NCI-H128 (cell line): ENCODE results near the gene BCHE.

Source experiments
- DNase-seq: peaks from one replicate; lab custom pipeline; 2025; ENCODE audit not compliant: unreplicated experiment; lab: John Stamatoyannopoulos, UW

BCHE gene

GRCh38 chr3:165837058-165837525, at the start of gene BCHE:
Gene BCHE (minus strand): TSS chr3:165837423. CDS start chr3:165831033, 6,390 bp downstream.
- DNase-seq = no peak

DNA sequence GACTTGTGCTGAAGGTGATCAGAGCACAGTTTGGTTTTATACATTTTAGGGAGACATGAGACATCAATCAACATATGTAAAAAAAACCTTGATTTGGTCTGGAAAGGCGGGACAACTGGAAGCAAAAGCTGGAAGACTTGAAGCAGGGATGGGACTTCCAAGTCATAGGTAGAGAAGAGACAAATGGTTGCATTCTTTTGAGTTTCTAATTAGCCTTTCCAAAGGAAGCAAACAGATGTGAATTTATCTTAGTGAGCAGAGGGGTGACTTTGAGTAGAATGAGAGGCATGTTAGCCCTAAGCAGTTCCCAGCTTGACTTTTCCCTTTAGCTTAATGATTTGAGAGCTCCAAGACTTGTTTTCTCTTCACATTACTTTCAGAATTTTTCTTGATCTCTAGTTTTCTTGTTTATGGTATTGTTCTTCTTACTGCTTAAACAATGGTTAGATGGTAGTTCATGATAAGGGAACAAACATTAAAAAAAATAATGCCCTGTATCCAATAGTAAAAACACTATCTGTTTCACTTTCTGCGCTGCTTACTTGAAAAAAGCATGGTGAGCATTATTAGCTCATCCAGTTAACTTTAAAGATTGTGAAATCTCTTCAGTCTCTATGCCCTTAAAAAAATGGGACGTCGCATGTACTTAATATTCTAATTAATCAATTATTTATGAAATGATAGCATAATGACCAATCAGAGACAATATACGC, 48.5 kb upstream of the BCHE start:
- no peak for DNase-seq

DNA sequence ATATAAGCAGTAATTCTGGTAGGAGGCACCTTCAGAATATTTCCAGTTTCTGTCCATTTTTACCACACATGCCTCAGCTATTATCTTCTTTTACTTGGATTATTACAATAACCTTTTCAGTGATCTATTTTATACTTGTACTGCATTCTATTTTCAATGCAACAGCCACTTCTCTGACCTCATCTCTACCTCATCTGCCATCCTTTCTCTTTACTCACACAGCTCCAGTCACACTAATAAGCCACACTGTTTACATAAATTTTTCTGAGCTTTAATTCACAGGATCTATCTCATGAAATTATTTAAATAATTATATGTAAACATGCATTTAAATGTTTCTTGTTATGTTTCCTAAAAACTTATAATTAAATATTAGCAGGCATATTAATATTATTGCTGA, 47.3 kb upstream of the BCHE start:
- no peak for DNase-seq

DNA sequence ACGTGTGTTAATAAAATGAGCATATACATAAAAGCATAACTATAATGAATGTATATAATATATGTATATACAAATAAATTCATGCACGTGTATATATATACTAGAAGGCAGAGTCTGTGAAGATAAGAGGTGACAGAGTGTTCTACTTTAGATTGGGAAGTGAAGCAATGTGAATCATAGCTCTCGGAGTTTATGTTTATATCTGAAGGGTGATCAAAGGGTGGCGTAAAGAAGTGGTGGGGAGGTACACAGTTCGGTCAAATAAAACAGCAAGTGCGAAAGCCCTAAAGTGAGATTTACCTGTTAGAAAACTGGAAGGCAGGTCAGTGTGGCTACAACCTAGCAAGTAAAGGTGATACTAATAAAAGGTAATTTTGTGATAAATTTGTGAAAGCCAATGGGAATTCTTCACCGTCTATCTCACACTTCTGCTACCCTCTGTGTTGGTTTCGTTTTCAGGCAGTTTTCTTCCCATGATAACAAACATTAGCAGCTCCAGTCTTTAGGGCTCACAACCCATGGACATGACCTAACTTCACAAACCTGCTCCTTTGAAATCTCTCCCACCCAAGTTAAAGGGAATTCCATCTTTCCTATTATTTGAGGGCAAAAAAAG, 46.7 kb upstream of the BCHE start:
- DNase-seq = no peak

DNA sequence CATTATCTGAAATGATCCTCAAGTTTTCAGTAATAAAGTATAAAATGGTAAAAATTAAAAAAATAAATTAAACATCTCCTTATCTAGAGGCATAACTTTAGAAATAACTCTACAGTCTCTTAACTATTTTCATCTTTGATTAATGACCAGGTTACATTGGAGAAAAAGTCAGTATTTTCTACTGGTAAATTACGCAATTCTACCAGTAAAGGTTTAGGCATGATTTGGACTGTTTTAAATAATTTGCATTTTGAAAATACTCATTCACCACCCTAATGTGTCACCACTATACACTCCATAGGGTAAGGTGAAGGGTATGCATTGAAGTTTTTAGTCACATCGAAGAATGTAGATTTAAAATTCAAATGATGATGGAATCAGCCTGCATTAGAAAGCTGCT, 45.9 kb upstream of the BCHE start:
- no peak for DNase-seq

- DNase-seq = no peak
Observed at GRCh38 chr3:165875644-165876043, 38.4 kb upstream of the BCHE start.

DNA sequence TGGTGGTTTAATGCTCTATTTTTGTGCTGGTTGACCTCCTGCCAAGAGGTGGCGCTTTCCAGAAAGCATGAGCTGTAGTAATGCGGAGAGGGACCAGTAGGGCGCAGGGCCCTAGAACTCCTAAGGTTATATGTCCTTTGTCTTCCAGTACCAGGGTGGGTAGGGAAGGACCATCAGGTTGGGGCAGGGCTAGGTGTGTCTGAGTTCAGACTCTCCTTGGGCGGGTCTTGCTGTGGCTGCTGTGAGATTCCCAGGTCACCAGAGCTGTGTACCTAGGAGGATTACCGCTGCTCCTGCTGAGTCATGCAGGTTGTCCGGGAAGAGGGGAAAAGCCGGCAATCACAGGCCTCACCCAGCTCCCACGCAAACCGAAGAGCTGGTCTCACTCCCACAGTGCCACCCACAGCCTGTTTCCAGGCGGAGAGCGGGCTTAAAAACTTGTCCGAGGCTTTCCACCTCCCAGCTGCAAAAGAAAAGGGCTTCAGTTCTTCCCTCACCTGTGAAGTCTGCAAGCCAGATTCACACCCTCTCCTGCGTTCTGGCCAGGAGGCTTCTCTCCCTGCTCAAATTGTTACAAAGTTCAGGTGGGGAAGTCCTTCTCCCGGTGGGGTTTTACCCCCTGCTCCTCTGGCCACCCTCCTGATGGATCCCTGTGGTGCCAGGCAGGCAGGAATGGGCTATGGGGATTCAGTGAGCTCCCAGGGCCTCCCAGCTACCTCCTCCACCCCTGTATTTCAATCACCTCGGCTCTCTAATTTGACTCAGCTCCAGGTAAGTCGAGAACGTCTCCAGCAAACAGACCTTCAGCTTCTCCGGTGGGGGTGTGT, 37.7 kb upstream of the BCHE start:
- DNase-seq = no peak

DNA sequence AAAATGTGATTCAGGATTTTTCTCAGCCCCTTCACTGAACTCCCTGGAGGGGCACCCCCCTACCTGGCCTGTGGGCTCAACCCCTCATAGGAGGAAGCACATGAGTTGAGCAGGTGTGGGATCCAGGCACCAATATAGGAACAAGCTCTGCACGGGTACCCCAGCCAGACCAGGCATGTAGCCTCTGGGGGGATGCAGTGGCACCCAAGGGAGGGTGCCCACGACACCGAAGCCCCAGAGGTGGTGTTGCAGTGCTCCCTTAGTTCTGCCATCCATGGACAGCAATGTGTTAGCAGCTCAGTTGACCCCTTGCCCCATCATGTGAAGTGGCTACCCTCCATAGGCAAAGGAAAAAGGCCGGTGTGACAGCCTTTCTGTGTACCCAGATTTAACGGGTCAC, 30.9 kb upstream of the BCHE start:
- DNase-seq = no peak

- no peak for DNase-seq
Observed at GRCh38 chr3:165859061-165859460, 21.8 kb upstream of the BCHE start.

DNA sequence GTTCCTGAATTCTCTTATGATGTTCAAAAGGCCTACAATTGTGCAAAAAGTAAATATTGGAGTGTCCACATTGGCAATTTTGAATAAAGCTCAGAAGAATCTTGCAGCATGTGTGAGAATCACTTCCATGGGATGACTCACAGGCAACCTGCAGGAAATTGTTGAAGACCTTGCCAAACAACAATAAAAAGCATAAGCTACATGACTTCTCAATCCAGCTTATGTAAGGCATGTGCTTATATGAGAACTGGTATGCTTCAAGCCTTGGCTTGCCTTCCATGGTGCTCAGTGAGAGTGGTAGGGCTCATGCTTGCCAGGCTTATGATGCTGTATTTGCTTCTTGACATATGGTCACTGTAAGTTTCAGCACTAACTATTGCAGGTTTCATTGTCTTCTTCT, 18.4 kb upstream of the BCHE start:
- no peak for DNase-seq

DNA sequence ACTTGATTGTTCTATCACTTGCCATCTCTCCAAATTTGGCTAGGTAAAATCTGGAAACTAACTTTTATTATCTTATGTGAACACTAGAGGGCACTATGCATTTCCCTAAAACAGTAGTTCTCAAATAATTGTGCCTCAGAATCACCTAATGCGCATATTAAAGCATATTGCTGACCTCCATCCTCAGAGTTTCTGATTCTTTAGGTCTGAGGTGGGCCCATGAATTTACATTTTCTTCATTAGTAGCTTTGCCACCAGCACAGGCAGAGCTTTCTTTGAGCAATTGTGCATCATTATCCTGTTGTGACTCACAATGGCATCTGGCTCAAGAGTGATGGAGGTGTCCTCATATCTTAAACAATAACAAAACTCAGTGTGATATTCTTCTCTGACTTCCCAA, 17.5 kb upstream of the BCHE start:
- DNase-seq = no peak

DNA sequence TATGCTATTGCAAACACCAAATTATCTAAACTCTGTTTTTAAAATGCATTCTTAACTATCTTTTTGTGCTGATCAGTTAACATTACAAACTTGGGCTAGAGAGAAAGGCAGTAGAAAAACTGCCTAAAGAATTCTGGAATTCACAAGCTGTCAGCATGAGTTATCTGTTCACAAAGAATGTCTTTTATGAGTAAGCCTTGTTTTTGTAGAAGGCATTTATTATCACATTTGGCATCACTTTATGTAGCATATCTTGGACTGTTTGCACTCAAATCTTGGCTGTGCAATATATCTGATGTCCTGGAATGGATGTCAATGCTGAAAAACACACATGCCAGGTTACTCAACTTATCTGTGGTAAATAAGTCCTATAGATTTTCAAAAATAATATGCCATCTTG, 15.5 kb upstream of the BCHE start:
- no peak for DNase-seq

- DNase-seq = no peak
Observed at GRCh38 chr3:165852191-165852590, 15.0 kb upstream of the BCHE start.

GRCh38 chr3:165846056-165846455, 8.8 kb upstream of the BCHE start:
- no peak for DNase-seq

- DNase-seq = no peak
Observed at GRCh38 chr3:165839296-165840076, 2.3 kb upstream of the BCHE start.

- no peak for DNase-seq
Observed at GRCh38 chr3:165837801-165838200, 578 bp upstream of the BCHE start.

DNA sequence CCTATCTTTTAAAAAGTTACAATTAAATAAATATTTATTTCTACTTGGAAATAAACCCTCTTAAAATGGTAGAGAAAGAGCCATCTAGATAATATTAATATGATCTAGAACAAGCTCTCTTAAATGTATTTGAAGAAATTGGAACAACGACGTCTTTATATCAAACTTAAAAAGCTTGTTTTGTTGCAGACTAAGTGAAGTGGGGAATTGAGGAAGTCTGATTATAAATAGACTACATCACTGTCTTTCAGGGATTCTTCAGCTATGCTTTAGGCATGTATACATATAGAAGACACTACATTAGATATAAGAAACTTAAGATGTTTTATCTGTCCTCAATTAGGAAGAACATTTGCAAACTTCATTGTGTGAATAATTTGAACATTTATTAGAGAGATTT, 1.8 kb downstream of the BCHE start:
- no peak for DNase-seq

DNA sequence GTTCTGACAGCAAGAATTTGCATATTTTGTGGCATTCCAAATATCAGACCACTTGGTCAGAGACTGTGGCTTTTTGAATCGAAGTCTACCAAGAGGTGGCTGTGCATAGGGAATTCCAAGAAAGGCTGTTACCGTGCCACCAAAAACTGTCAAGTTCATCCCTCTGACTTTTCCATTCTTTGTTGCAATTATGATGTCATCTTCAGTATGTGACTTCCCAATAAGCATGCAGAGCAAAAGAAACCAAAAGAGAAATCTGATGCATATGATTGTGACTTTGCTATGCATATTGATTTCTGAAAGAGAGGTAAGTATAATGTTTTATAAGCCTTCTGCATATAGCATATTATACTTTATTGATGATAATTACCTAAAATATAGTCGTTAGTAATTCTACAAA, 6.5 kb downstream of the BCHE start:
- no peak for DNase-seq

- no peak for DNase-seq
Observed at GRCh38 chr3:165827883-165828282, 9.3 kb downstream of the BCHE start.

- DNase-seq = no peak
Observed at GRCh38 chr3:165827233-165827632, 10.0 kb downstream of the BCHE start.

DNA sequence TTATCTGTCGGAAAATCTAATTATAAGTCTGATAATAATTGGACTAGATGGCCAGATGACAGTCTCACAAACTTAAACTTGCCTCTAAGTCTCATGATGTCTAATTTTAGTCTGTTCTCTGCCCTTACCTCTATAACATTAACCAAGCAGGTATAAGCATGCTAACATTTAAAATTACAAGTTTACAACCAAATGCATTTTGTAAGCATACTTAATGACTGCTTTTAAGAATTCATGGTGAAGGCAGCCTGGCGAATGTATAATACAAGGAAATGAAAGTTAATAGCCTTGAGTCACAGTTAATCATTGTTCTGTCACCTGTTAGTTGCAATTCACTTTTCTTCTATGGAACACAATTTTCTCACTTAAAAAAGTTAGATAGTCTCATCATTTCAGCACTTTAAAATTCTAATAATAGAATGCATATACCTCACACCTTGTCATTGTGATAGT, 16.5 kb downstream of the BCHE start:
- no peak for DNase-seq
